Stimulated activated effector memory CD8-positive, alpha-beta T cell treated with anti-CD3 and anti-CD28 coated beads, Interleukin-12 subunit alpha, Interleukin-12 subunit beta, amount 100 ng/mL, for 72 hours (primary cell): ENCODE data around the gene MYO3B.

Source experiments
- ATAC-seq: fragments of 150-1000 bp; cut with Tn5 transposase; 2 replicates; pipeline ENCODE4 v1.10.0; 2021
- DNase-seq, 2 donors: peaks; one replicate each; pipeline ENCODE4 v3.0.0; 2021 to 2022; ENCODE audit warnings: low spot score in 2 of 2
- H3K27ac Mint-ChIP-seq: one replicate; pipeline ENCODE4 v1.8.0; 2022; ENCODE audit warnings: mild to moderate bottlenecking, mixed read lengths
- H3K36me3 Mint-ChIP-seq: one replicate; pipeline ENCODE4 v1.8.0; 2022; ENCODE audit warnings: mild to moderate bottlenecking, mixed read lengths
- H3K4me1 Mint-ChIP-seq: one replicate; pipeline ENCODE4 v1.8.0; 2022; ENCODE audit warnings: mixed read lengths
- H3K4me3 Mint-ChIP-seq: one replicate; pipeline ENCODE4 v1.8.0; 2022; ENCODE audit warnings: mild to moderate bottlenecking, mixed read lengths
- H3K9me3 Mint-ChIP-seq: one replicate; pipeline ENCODE4 v1.8.0; 2022; ENCODE audit warnings: mixed read lengths

Gene MYO3B, protein sequence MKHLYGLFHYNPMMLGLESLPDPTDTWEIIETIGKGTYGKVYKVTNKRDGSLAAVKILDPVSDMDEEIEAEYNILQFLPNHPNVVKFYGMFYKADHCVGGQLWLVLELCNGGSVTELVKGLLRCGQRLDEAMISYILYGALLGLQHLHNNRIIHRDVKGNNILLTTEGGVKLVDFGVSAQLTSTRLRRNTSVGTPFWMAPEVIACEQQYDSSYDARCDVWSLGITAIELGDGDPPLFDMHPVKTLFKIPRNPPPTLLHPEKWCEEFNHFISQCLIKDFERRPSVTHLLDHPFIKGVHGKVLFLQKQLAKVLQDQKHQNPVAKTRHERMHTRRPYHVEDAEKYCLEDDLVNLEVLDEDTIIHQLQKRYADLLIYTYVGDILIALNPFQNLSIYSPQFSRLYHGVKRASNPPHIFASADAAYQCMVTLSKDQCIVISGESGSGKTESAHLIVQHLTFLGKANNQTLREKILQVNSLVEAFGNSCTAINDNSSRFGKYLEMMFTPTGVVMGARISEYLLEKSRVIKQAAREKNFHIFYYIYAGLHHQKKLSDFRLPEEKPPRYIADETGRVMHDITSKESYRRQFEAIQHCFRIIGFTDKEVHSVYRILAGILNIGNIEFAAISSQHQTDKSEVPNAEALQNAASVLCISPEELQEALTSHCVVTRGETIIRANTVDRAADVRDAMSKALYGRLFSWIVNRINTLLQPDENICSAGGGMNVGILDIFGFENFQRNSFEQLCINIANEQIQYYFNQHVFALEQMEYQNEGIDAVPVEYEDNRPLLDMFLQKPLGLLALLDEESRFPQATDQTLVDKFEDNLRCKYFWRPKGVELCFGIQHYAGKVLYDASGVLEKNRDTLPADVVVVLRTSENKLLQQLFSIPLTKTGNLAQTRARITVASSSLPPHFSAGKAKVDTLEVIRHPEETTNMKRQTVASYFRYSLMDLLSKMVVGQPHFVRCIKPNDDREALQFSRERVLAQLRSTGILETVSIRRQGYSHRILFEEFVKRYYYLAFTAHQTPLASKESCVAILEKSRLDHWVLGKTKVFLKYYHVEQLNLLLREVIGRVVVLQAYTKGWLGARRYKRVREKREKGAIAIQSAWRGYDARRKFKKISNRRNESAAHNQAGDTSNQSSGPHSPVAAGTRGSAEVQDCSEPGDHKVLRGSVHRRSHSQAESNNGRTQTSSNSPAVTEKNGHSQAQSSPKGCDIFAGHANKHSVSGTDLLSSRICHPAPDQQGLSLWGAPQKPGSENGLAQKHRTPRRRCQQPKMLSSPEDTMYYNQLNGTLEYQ (N-terminal part only)

GRCh38 chr2:170177950-170178781 is at the start of gene MYO3B:
Gene MYO3B (plus strand): TSS chr2:170178147. CDS start chr2:170178288, 141 bp downstream.
- H3K4me3 Mint-ChIP-seq: no peak within 1 kb of the TSS
- peaks cover 10% of the 10 kb centered on the region for H3K4me1 Mint-ChIP-seq
- no peak for DNase-seq
- no peaks in the 10 kb centered on the region for H3K9me3 Mint-ChIP-seq
- ATAC-seq: peak; percentile 83
- H3K27ac Mint-ChIP-seq: no peak within 1 kb of the TSS
- H3K36me3 Mint-ChIP-seq: no peaks in the 10 kb centered on the region

DNA sequence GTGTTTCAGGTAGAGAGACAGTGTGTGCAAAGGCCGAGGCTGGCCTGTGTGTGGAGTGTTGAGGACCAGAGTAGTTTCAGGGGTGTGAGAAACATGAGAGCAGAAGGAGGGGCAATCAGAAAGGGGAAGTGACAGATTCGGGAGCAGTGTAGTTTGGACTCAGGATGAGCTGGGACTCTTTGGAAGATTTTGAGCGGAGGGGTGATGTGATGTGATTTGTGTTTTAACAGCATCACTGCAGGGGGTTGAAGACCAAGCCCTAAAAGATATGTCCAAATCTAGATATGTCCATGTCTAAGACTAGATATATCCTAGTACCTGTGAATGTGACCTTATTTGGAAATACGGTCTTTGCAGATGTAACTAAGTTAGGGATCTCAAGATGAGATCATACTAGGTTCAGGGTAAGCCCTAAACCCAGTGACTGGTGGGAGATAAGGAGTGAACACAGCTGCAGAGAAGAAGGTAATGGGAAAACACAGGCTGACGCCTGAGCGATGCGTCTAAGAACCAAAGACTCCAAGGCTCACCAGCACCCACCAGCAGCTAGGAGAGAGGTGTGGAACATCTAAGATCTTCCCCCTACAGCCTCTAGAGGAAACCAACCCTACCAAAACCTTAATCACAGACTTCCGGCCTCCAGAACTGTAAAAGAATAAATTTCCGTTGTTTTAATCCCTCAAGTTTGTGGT is 38.5 kb upstream of the MYO3B start:
- DNase-seq: no peak
- H3K9me3 Mint-ChIP-seq: no peaks in the 10 kb centered on the region
- peak; percentile 14 for ATAC-seq
- H3K27ac Mint-ChIP-seq: no peak overlapping the region
- no peak overlapping the region for H3K4me3 Mint-ChIP-seq
- no peaks in the 10 kb centered on the region for H3K4me1 Mint-ChIP-seq
- no peaks in the 10 kb centered on the region for H3K36me3 Mint-ChIP-seq

- Mint-ChIP-seq H3K4me3 (no peak overlapping the region), H3K27ac (no peak overlapping the region), H3K36me3 (no peaks in the 10 kb centered on the region), H3K9me3 (no peaks in the 10 kb centered on the region), H3K4me1 (no peaks in the 10 kb centered on the region)
- DNase-seq (no peak), ATAC-seq (no peak)
These were observed 37.4 kb upstream of the MYO3B start for GRCh38 chr2:170140561-170140960.

DNA sequence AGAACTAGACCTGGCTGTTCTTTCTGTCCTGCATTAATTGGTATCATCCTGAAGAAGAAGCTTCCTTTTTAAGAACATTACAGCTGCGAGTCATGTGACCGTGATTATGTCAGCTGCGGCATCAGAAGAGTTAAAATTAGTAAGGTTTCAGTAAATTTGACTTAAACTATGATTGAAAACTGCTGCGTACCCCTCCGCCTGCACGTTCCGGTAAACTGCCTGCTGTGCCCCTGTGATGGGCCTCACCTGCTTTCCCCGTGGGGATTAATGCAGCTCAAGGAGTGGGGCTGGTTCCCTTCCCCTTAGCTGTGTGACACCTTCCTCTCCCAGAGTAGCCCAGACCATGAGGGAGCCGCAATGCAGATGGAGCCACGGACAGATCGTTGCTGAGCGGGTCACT is 36.1 kb upstream of the MYO3B start:
- Mint-ChIP-seq H3K4me1 (no peaks in the 10 kb centered on the region), H3K4me3 (no peak overlapping the region)
- peak; percentile 6 for ATAC-seq

GRCh38 chr2:170142502-170142901 is 35.4 kb upstream of the MYO3B start:
- ATAC-seq: peak; percentile 11
- Mint-ChIP-seq H3K36me3 (no peaks in the 10 kb centered on the region), H3K4me3 (no peak overlapping the region), H3K9me3 (no peaks in the 10 kb centered on the region), H3K27ac (no peak overlapping the region), H3K4me1 (no peaks in the 10 kb centered on the region)
- no peak for DNase-seq

More for the DNA sequence above, 36.1 kb upstream of the MYO3B start:
- DNase-seq: no peak
- H3K9me3 Mint-ChIP-seq: no peaks in the 10 kb centered on the region
- no peaks in the 10 kb centered on the region for H3K36me3 Mint-ChIP-seq
- H3K27ac Mint-ChIP-seq: no peak overlapping the region

GRCh38 chr2:170143045-170143717 is 34.8 kb upstream of the MYO3B start:
- ATAC-seq (peak; percentile 16), DNase-seq (no peak)
- no peaks in the 10 kb centered on the region for H3K9me3 Mint-ChIP-seq
- no peak overlapping the region for H3K4me3 Mint-ChIP-seq
- H3K27ac Mint-ChIP-seq: no peak overlapping the region
- no peaks in the 10 kb centered on the region for H3K4me1 Mint-ChIP-seq
- H3K36me3 Mint-ChIP-seq: no peaks in the 10 kb centered on the region

GRCh38 chr2:170144761-170145160 is 33.2 kb upstream of the MYO3B start:
- ATAC-seq (no peak), DNase-seq (no peak)
- no peaks in the 10 kb centered on the region for H3K9me3 Mint-ChIP-seq
- no peaks in the 10 kb centered on the region for H3K4me1 Mint-ChIP-seq
- no peak overlapping the region for H3K4me3 Mint-ChIP-seq
- H3K27ac Mint-ChIP-seq: no peak overlapping the region
- H3K36me3 Mint-ChIP-seq: no peaks in the 10 kb centered on the region

GRCh38 chr2:170145191-170145590 is 32.8 kb upstream of the MYO3B start:
- no peak overlapping the region for H3K4me3 Mint-ChIP-seq
- H3K27ac Mint-ChIP-seq: no peak overlapping the region
- no peaks in the 10 kb centered on the region for H3K36me3 Mint-ChIP-seq
- H3K9me3 Mint-ChIP-seq: no peaks in the 10 kb centered on the region
- no peak for ATAC-seq
- no peak for DNase-seq
- H3K4me1 Mint-ChIP-seq: no peaks in the 10 kb centered on the region

DNA sequence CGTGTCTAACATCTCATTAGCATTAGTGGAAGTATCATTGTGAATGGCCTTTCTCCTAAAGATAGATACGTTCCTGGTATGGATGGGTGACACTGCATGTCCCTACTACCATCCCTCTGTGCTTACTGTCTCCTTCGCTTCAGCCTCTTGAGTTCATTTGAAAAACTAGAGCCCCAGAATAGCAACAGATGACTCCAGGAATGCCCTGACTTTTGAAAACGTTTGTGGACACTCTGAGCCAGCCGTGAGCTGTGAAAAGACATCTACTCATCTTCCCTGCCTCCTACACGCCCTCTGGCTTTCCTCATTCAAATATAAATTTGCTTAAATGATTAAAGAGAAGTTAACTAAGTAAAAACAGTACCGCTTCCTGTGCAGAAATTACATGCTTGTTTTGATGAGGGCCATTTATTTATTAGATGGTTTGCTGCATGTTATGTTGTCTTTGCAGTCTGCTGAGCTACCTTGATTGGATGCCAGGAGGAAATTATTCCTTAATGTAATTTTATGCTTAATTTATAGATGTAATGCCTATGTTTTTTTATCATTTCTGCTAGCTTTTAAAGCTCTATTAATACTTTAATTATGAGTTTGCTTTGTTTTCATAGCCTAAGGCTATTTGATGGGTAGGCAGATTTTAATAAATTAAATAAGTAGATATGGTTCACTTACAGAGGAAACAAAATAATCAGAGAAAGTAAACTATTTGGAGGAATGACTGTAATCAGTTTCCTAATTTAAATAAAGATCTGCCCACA is 32.1 kb upstream of the MYO3B start:
- Mint-ChIP-seq H3K27ac (no peak overlapping the region), H3K36me3 (no peaks in the 10 kb centered on the region)

GRCh38 chr2:170146784-170147183 is 31.2 kb upstream of the MYO3B start:
- DNase-seq: no peak
- Mint-ChIP-seq H3K4me3 (no peak overlapping the region), H3K36me3 (no peaks in the 10 kb centered on the region), H3K27ac (no peak overlapping the region), H3K9me3 (no peaks in the 10 kb centered on the region), H3K4me1 (no peaks in the 10 kb centered on the region)
- ATAC-seq: no peak

More for the DNA sequence above, 32.1 kb upstream of the MYO3B start:
- no peak for ATAC-seq
- H3K4me1 Mint-ChIP-seq: no peaks in the 10 kb centered on the region
- no peaks in the 10 kb centered on the region for H3K9me3 Mint-ChIP-seq
- H3K4me3 Mint-ChIP-seq: no peak overlapping the region
- DNase-seq: no peak

- ATAC-seq (no peak), DNase-seq (no peak)
- H3K4me1 Mint-ChIP-seq: no peaks in the 10 kb centered on the region
- no peaks in the 10 kb centered on the region for H3K9me3 Mint-ChIP-seq
- H3K36me3 Mint-ChIP-seq: no peaks in the 10 kb centered on the region
- no peak overlapping the region for H3K27ac Mint-ChIP-seq
- no peak overlapping the region for H3K4me3 Mint-ChIP-seq
These were observed 30.4 kb upstream of the MYO3B start for GRCh38 chr2:170147576-170147975.

- no peak overlapping the region for H3K27ac Mint-ChIP-seq
- H3K9me3 Mint-ChIP-seq: no peaks in the 10 kb centered on the region
- no peak overlapping the region for H3K4me3 Mint-ChIP-seq
- DNase-seq (no peak), ATAC-seq (no peak)
- H3K4me1 Mint-ChIP-seq: no peaks in the 10 kb centered on the region
- no peaks in the 10 kb centered on the region for H3K36me3 Mint-ChIP-seq
These were observed 29.8 kb upstream of the MYO3B start for GRCh38 chr2:170148161-170148560.

GRCh38 chr2:170152421-170152820 is 25.5 kb upstream of the MYO3B start:
- Mint-ChIP-seq H3K4me1 (no peaks in the 10 kb centered on the region), H3K36me3 (no peaks in the 10 kb centered on the region), H3K27ac (no peak overlapping the region), H3K9me3 (no peaks in the 10 kb centered on the region), H3K4me3 (no peak overlapping the region)
- DNase-seq (no peak), ATAC-seq (no peak)
